GM12874 (cell line): ENCODE measurements around the gene MINDY4.

ENCODE experiments used
- CTCF ChIP-seq: IDR thresholded peaks from 2 replicates; pipeline ENCODE4 v1.5.1; 2011; ENCODE audit warnings: low read depth, mild to moderate bottlenecking, control low read depth, low read length, moderate library complexity; ENCODE audit not compliant: insufficient read depth

The MINDY4 gene

GRCh38 chr7:30744075-30744417 is 27.2 kb upstream of the MINDY4 start:
- TF ChIP-seq CTCF, result no peak

DNA sequence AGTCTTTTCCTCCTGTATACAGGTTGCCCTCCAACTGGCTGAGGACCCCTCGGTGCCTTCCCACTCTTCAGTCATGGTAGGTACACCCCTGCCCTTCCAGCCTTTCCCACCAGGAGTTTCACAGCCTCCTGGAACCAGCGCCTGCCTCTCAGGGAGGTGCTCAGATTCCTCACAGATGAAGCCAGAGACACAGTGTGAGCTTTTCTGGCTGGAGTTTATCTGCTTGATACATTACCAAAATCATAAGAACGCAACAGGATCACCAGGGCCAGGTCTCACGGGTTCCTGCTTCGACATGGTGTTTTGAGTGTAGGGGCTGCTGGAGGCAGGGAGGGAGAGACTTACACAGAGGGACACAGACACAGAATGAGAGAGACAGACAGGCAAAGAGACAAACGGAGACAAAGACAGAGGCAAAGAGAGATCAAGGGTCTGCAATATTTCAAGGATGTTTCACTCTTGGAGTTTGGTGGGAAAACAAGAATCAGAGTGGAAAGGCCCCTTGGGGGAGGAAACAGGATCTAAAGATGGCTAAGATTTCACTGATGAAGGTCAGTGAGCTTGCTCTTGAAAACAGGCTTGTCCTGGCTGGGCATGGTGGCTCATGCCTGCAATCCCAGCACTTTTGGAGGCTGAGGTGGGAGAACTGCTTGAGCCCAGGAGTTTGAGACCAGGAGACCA is 25.8 kb upstream of the MINDY4 start:
- TF ChIP-seq CTCF, result no peak

DNA sequence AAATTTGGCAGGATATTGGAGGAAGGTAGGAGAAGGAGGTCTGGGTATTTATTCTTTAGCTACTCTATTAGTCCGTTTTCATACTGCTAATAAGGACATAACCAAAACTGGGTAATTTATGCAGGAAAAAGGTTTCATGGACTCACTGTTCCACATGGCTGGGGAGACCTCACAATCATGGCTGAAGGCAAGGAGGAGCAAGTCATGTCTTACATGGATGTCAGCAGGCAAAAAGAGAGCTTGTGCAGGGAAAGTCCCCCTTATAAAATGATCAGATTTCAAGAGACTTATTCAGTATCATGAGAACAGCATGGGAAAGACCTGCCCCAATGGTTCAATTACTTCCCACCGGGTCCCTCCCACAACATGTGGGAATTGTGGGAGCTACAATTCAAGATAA is 21.2 kb upstream of the MINDY4 start:
- TF ChIP-seq CTCF, result no peak

GRCh38 chr7:30750683-30751650 is 20.2 kb upstream of the MINDY4 start:
- TF ChIP-seq CTCF, result no peak

GRCh38 chr7:30751696-30752273 is 19.4 kb upstream of the MINDY4 start, which contains the start of gene INMT:
Gene INMT (plus strand): TSS chr7:30752135. CDS start chr7:30752151, 16 bp downstream.
- TF ChIP-seq CTCF, result no peak

DNA sequence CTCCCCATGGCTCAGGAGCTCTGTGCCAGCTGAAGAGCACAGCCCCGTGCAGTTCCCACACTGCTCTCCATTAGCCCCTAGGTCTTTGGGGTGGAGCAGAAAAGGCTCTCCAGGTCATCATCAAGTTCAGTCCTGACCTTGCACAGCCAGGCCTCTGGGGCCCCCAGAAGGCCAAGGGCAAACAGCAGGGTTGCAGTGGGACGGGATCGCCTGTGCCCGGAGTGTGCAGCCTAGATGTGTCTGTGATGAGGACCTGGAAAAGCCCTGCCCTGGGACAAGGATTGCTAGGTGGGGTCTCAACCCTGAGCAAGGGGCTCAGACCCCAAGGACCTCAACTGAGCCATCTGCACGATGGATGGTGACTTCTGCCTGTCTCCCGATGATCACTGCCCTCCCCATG is 18.7 kb upstream of the MINDY4 start:
- no peak for TF ChIP-seq CTCF

DNA sequence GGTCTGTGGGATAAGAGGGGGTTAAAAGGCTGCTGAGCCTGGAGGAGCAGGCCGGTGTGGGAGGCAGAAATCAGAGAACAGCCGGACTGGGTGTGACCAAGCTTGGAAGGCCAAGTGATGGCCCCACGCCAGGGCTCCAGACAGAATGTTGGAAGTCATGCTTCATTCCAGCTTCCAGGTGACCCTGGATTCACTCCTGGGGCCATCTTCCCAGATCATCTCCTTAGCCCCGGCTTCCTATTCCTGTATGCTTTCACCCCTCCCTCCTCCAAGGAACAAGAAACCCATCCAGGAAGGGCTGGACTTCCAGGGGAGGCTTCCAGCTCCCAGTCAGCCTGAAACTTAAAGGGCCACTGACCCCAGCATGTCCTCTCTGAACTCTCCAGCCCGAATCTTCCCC is 18.2 kb upstream of the MINDY4 start:
- no peak for TF ChIP-seq CTCF
